GM12878 (cell line): Measurements from ENCODE around the gene MPPED1. TPM values are rescaled to one million over a fixed set of nuclear protein-coding genes. Genes with fewer than 3 reads are reported as not detected.

Experiments
- ATAC-seq: fragments of 200-7000 bp; cut with Tn5 transposase; 3 replicates; pipeline ENCODE4 v1.9.1; 2020; ENCODE audit warnings: mild to moderate bottlenecking, moderate library complexity
- BruUV-seq: library from RNA; stranded (reverse); fragments of 400-500 nt; replicated peaks from 2 replicates; lab custom pipeline; 2021; lab: Mats Ljungman, UMichigan
- CTCF ChIA-PET: fragments of 300-600 bp; sonication (Branson Sonifier 250); formaldehyde crosslinking; extraction: SDS; loops from one replicate; lab custom pipeline; 2021; ENCODE audit warnings: inconsistent platforms; lab: Yijun Ruan, JAX
- POLR2A ChIA-PET: fragments of 350-600 bp; formaldehyde crosslinking; extraction: SDS; loops from one replicate; lab custom pipeline; 2021; ENCODE audit warnings: inconsistent platforms; lab: Charles Lee
- RAD21 ChIA-PET: fragments of 300-600 bp; sonication (Branson Sonifier 250); formaldehyde crosslinking; loops from one replicate; lab custom pipeline; 2023; ENCODE audit warnings: antibody characterized with exemption; ENCODE audit not compliant: unreplicated experiment; lab: Charles Lee
- SMC1A ChIA-PET: fragments of 300-600 bp; sonication (Branson Sonifier 250); formaldehyde crosslinking; loops from one replicate; lab custom pipeline; 2023; ENCODE audit not compliant: unreplicated experiment, uncharacterized antibody; lab: Charles Lee
- DNase-seq: peaks from one replicate; pipeline ENCODE4 v3.0.0-alpha.2; 2011; ENCODE audit warnings: low read depth, low spot score
- FAIRE-seq: peaks from 3 replicates; lab custom pipeline; 2011; peaks lifted over from hg19 to GRCh38; lab: Jason Lieb, UNC
- H2AFZ ChIP-seq: 2 replicates; pipeline ENCODE4 v1.6.0; 2011; ENCODE audit warnings: low read depth, low read length, control low read depth; ENCODE audit not compliant: control insufficient read depth
- H3K27ac ChIP-seq: 2 replicates; pipeline ENCODE4 v1.5.1; 2011; ENCODE audit warnings: control low read depth; ENCODE audit not compliant: control insufficient read depth, insufficient read depth
- H3K27me3 ChIP-seq, 2 experiments: replicated peaks in 1 of 2; 2 replicates each; pipeline versions ENCODE4 v1.6.0 to v1.6.1; 2011; ENCODE audit warnings: low read length in 1 of 2; ENCODE audit not compliant: control insufficient read depth in 2 of 2, insufficient read depth in 2 of 2
- H3K36me3 ChIP-seq, 2 experiments: 2 replicates each; pipeline ENCODE4 v1.5.1; 2011; ENCODE audit warnings: low read length in 1 of 2; ENCODE audit not compliant: control insufficient read depth in 2 of 2, insufficient read depth in 2 of 2
- H3K4me1 ChIP-seq: 2 replicates; pipeline ENCODE4 v1.6.1; 2011; ENCODE audit warnings: mild to moderate bottlenecking, low read length, moderate library complexity, mixed read lengths; ENCODE audit not compliant: control insufficient read depth, insufficient read depth
- H3K4me2 ChIP-seq: 2 replicates; pipeline ENCODE4 v1.6.0; 2011; ENCODE audit warnings: control low read depth; ENCODE audit not compliant: control insufficient read depth, insufficient read depth
- H3K4me3 ChIP-seq: fragments of 200-600 bp; sonication (generic); 2 replicates; pipeline ENCODE4 v1.5.1; 2016
- H3K79me2 ChIP-seq: 2 replicates; pipeline ENCODE4 v1.6.0; 2011; ENCODE audit warnings: low read length; ENCODE audit not compliant: control insufficient read depth, insufficient read depth
- H3K9ac ChIP-seq: 2 replicates; pipeline ENCODE4 v1.8.0; 2011; ENCODE audit warnings: low read length, control low read depth, mixed read lengths; ENCODE audit not compliant: control insufficient read depth, insufficient read depth
- H3K9me3 ChIP-seq: replicated peaks from 3 replicates; pipeline ENCODE4 v1.5.1; 2011; ENCODE audit warnings: mild to moderate bottlenecking, low read length; ENCODE audit not compliant: control insufficient read depth, insufficient read depth
- H4K20me1 ChIP-seq: 2 replicates; pipeline ENCODE4 v1.6.0; 2011; ENCODE audit not compliant: control insufficient read depth, insufficient read depth
- IKZF1 ChIP-seq: fragments of 450-650 bp; conservative IDR thresholded peaks from 2 replicates; pipeline ENCODE4 v1.6.1; 2017; ENCODE audit warnings: antibody characterized with exemption, mild to moderate bottlenecking
- KLF5 ChIP-seq: fragments of 450-650 bp; IDR thresholded peaks from 2 replicates; pipeline ENCODE4 v1.6.1; 2014; ENCODE audit warnings: mild to moderate bottlenecking; ENCODE audit not compliant: partially characterized antibody
- NFXL1 ChIP-seq: fragments of 450-650 bp; IDR thresholded peaks from 2 replicates; pipeline ENCODE4 v1.6.1; 2017; ENCODE audit warnings: antibody characterized with exemption, mild to moderate bottlenecking, borderline replicate concordance
- POU2F2 ChIP-seq: IDR thresholded peaks from 3 replicates; pipeline ENCODE4 v1.6.1; 2011; ENCODE audit warnings: low read depth, mild to moderate bottlenecking, low read length, borderline replicate concordance
- RAD21 ChIP-seq: IDR thresholded peaks from 2 replicates; pipeline ENCODE4 v1.6.1; 2011; ENCODE audit warnings: mild to moderate bottlenecking, low read depth, low read length, moderate library complexity; ENCODE audit not compliant: insufficient read depth
- RBBP5 ChIP-seq: fragments of 200-600 bp; sonication (generic); conservative IDR thresholded peaks from 2 replicates; pipeline ENCODE4 v1.6.1; 2016
- SMAD5 ChIP-seq: IDR thresholded peaks from 2 replicates; pipeline ENCODE4 v1.6.1; 2016; ENCODE audit warnings: antibody characterized with exemption, low read depth
- SMC3 ChIP-seq: IDR thresholded peaks from 2 replicates; pipeline ENCODE4 v1.6.1; 2011; ENCODE audit warnings: low read length, improper control_type of control experiment, borderline replicate concordance
- SP1 ChIP-seq: IDR thresholded peaks from one replicate; pipeline ENCODE4 v1.6.1; 2011; ENCODE audit warnings: low read depth, low read length
- YY1 ChIP-seq: IDR thresholded peaks from 2 replicates; pipeline ENCODE4 v1.6.1; 2011; ENCODE audit warnings: low read depth, mild to moderate bottlenecking, low read length
- ZNF384 ChIP-seq: IDR thresholded peaks from 2 replicates; pipeline ENCODE4 v1.6.1; 2012; ENCODE audit warnings: low read depth, mild to moderate bottlenecking, low read length, improper control_type of control experiment, borderline replicate concordance
- WGBS: methylation state at CpG from one replicate; pipeline ENCODE4 v1.1.6; 2016; ENCODE audit warnings: low lambda C conversion rate; ENCODE audit not compliant: insufficient replicate concordance, insufficient coverage; ENCODE audit errors: missing lambda C conversion rate; 5-methylcytosine and 5-hydroxymethylcytosine counted together
- in situ Hi-C: fragments of 300-500 bp; cut with MboI; formaldehyde crosslinking; loops from 9 replicates; pipeline ENCODE4 v1.14.3; 2018; ENCODE audit warnings: mixed read lengths
- intact Hi-C: fragments of 100-400 bp; cut with micrococcal nuclease; formaldehyde crosslinking; loops from one replicate; pipeline ENCODE4 v1.14.2; 2022; ENCODE audit not compliant: unreplicated experiment
- polyA plus RNA-seq, 11 experiments: library from polyadenylated mRNA; depleted of rRNA in 4 of 11; unstranded in 6 of 11; stranded (reverse) in 5 of 11; fragments of >200 nt; fragmentation: Nextera tagmentation in 4 of 11; fragmentation: Illumina TruSeq in 1 of 11; extraction: Ambion mirVana in 4 of 11; extraction: Trizol in 1 of 11; gene quantifications; 1 replicate in 1 of 11; 2 replicates in 10 of 11; pipeline versions ENCODE4 v1.2.1 to v1.2.3, GENCODE V29; 2011 to 2016; ENCODE audit warnings: inconsistent platforms in 2 of 11, missing spikeins in 2 of 11, low read depth in 1 of 11
- total RNA-seq, 4 experiments: library from RNA; depleted of rRNA in 3 of 4; stranded (reverse); fragments of >200 nt in 3 of 4; fragmentation: Illumina TruSeq in 1 of 4; extraction: Trizol in 1 of 4; gene quantifications; 2 replicates each; pipeline versions ENCODE4 v1.2.1 to v1.2.3, GENCODE V29; 2013 to 2021
- TF ChIP-seq, protein P1 (sequence below), 3 experiments: IDR thresholded peaks in 2 of 3; conservative IDR thresholded peaks in 1 of 3; 2 replicates each; pipeline ENCODE4 v1.5.1; 2011; ENCODE audit warnings: low read depth in 3 of 3, low read length in 3 of 3, mild to moderate bottlenecking in 3 of 3, control low read depth in 2 of 3, moderate library complexity in 2 of 3, inconsistent platforms in 1 of 3, mixed read lengths in 1 of 3; ENCODE audit not compliant: control insufficient read depth in 2 of 3, insufficient read depth in 1 of 3; ENCODE audit errors: extremely low read depth in 1 of 3

Gene MPPED1
- total and polyA plus RNA-seq, 10 of the 15 experiments (the other 5 are each of a cell fraction or from before 2014, with no cell fraction given) = 0.11 TPM; not detected in 9

DNA sequence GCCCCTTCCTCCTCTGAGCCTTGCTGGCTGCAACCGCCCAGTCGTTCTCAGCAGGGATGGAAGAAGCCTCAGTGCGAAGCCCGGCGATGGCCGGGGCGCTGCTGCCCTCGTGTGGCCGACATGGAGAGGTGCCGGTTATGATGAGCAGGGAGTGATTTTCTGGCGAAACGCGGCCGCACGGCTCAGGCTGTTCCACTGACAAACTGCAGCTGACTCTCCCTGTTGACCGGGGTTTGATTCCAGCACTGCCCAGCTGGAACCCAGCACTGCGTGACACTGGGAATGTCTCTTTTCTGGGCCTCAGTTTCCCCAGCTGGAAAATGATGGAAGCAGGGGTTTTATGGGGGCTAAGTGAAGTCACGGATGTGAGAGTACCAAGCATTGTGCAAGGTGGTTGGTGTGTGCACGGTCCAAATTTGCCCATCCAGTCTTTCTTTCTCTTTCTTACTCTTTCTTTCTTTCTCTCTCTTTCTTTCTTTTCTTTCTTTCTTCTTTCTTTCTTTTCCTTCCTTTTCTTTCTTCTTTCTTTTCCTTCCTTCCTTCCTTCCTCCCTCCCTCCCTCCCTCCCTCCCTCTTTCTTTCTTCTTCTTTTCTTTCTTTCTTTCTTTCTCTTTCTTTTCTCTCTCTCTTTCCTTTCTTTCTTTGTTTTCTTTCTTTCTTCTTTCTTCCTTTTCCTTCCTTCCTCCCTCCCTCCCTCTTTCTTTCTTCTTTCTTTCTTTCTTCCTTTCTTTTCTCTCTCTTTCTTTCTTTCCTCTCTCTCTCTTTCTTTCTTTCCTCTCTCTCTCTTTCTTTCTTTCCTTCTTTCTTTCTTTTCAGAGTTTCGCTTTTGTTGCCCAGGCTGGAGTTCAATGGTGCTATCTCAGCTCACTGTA lies 25.8 kb upstream of the MPPED1 start:
- H3K27ac ChIP-seq = no peak overlapping the region
- H2AFZ ChIP-seq = no peak overlapping the region
- SMC1A ChIA-PET = interaction anchor here (0.9 to 2.6 kb wide), 2 partner anchors 113 to 161 kb away, joined by 3 to 12 read pairs; no protein-coding TSS in a partner anchor
- CTCF ChIA-PET = interaction anchor here (0.8 to 8.7 kb wide), 6 partner anchors 19 to 155 kb away, joined by 3 to 72 read pairs (median 6); no protein-coding TSS in a partner anchor
- TF ChIP-seq RAD21 (peak; percentile 96), KLF5 (no peak), NFXL1 (no peak), SMAD5 (no peak), ZNF384 (no peak), IKZF1 (0 out of 2 replicates have a peak, but pooled peaks have one; percentile 24), RBBP5 (no peak), YY1 (peak; percentile 76), POU2F2 (0 out of 3 replicates have a peak, but pooled peaks have one; percentile 27), SP1 (no peak), SMC3 (peak; percentile 92)
- TF ChIP-seq, protein P1, sequence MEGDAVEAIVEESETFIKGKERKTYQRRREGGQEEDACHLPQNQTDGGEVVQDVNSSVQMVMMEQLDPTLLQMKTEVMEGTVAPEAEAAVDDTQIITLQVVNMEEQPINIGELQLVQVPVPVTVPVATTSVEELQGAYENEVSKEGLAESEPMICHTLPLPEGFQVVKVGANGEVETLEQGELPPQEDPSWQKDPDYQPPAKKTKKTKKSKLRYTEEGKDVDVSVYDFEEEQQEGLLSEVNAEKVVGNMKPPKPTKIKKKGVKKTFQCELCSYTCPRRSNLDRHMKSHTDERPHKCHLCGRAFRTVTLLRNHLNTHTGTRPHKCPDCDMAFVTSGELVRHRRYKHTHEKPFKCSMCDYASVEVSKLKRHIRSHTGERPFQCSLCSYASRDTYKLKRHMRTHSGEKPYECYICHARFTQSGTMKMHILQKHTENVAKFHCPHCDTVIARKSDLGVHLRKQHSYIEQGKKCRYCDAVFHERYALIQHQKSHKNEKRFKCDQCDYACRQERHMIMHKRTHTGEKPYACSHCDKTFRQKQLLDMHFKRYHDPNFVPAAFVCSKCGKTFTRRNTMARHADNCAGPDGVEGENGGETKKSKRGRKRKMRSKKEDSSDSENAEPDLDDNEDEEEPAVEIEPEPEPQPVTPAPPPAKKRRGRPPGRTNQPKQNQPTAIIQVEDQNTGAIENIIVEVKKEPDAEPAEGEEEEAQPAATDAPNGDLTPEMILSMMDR (IDR thresholded peaks at IDR 0.05 in 2 of 3, conservative IDR thresholded peaks at IDR 0.05 in 1 of 3; ENCODE audit: control insufficient read depth in 2 of 3, extremely low read depth in 1 of 3, insufficient read depth in 1 of 3, low read depth in 3 of 3, low read length in 3 of 3) = peak; percentile 87 to 94 (median 92); a peak in 5 of 6 replicates
- H3K36me3 ChIP-seq = no peaks in the 10 kb centered on the region
- no peaks in the 10 kb centered on the region for H4K20me1 ChIP-seq
- no peak overlapping the region for H3K9ac ChIP-seq
- ATAC-seq (peak; percentile 97), FAIRE-seq (peak; percentile 18), DNase-seq (no peak)
- intact Hi-C loops = loop anchor here (1.0 kb wide), 2 partner anchors 112 to 155 kb away; no protein-coding TSS in a partner anchor
- no peaks in the 10 kb centered on the region for H3K79me2 ChIP-seq
- no peak overlapping the region for H3K4me3 ChIP-seq
- peaks cover 0 to 3% of the 10 kb centered on the region in 2 experiments; a peak in 3 of 4 replicates for H3K27me3 ChIP-seq
- peaks cover 4% of the 10 kb centered on the region; the same call in 1 of the 2 replicates for H3K4me1 ChIP-seq
- RAD21 ChIA-PET = interaction anchor here (1.0 kb wide), 1 partner anchor 12 kb away, joined by 3 read pairs; no protein-coding TSS in a partner anchor
- in situ Hi-C loops = no loop called here
- WGBS = 6% methylated on average over 20 of the region's 20 CpGs
- H3K9me3 ChIP-seq = no peaks in the 10 kb centered on the region
- POLR2A ChIA-PET = interaction anchor here (0.7 kb wide), 1 partner anchor 227 kb away, joined by 3 read pairs; no protein-coding TSS in a partner anchor
- no peak overlapping the region for H3K4me2 ChIP-seq
- BruUV-seq = no TSS peak
